ENCODE data around the gene HERPUD1.
A peak's percentile ranks its signal among the peaks of the same experiment; 100 is the strongest.
"Not testable (repeated sequence)": the region's sequence is repeated elsewhere in the genome, so short reads cannot be mapped to it uniquely, and the experiment has no call there.

The HERPUD1 gene

GRCh38 chr16:56983211-56983751, 51.3 kb downstream of the HERPUD1 start:
- no peak for DNase-seq

- DNase-seq: no peak
Observed at GRCh38 chr16:56984639-56985038, 52.7 kb downstream of the HERPUD1 start.

DNA sequence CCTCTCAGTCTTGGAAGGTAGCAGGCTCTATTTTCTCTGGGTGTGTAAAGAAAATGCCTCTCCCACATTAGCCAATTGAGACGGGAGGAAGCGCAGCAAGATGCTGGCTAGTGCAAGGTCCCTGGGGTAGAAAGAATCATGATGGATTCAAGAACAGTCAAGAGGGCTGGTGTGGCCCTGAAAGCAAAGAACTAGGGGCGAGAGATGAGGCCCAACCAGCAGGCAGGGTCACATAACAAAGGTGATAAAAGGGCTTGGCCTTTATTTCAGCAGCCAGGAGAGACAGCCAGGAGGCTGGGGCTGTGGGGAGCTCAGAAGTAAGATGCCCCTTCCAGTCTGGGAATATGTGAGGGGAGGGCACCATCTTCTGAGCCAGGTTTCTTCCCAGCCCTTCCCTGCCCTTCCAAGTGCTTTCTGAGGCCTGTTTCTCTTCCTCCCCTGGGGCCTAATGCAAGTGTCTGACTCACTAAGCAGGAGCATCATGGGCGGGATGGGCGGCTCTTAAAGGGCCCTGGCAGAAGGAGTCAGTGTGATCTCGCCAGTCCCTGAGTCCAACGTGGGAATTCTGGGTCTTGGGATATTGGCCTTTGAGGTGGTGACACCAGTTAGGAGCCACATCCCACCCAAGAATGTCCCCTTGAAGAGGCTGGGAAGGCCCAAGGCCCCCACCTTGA, 53.5 kb downstream of the HERPUD1 start:
- DNase-seq: peak in 1 of 2 experiments; percentile 51

DNA sequence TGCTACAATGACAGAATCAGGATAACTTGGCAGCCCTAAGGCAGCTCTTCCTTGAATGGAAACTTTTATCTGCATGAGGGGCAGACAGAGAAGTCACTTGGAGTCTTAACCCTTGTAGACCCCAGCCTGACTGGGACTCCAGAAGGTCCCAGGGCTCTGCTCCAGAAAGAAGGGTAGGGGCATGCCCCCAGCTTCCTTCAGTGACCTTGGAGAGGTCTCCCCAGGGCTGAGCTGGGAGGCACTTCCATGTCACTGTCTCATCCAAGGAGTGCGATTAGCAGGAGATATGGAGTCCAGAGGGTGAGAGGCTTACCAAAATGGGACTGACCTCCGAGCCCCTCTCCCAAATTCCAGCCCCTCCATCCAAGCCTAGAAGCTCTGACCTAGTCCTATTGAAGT, 54.0 kb downstream of the HERPUD1 start:
- no peak for DNase-seq

- no peak for DNase-seq
Observed at GRCh38 chr16:56986361-56986760, 54.4 kb downstream of the HERPUD1 start.

- DNase-seq: not testable (repeated sequence)
Observed at GRCh38 chr16:56986908-56987307, 55.0 kb downstream of the HERPUD1 start.

DNA sequence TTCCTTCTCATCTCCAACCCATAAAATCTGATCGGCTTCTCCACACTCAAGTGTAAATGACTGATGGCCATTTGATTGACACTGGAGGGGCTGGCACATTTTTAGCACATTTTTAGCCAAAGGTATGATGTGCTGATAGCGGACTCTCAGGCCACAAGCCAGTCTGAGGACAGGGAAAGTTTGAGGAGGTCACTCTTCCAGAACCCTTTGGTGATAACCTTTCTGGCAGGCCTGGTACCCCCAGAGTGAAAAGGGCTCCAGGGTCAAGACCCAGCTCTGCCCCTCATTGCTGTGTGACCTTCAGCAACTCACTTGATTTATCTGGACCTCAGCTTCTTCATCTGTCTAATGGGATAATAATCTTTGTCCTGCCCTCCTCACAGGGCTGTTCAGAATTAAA, 55.8 kb downstream of the HERPUD1 start:
- no peak for DNase-seq

DNA sequence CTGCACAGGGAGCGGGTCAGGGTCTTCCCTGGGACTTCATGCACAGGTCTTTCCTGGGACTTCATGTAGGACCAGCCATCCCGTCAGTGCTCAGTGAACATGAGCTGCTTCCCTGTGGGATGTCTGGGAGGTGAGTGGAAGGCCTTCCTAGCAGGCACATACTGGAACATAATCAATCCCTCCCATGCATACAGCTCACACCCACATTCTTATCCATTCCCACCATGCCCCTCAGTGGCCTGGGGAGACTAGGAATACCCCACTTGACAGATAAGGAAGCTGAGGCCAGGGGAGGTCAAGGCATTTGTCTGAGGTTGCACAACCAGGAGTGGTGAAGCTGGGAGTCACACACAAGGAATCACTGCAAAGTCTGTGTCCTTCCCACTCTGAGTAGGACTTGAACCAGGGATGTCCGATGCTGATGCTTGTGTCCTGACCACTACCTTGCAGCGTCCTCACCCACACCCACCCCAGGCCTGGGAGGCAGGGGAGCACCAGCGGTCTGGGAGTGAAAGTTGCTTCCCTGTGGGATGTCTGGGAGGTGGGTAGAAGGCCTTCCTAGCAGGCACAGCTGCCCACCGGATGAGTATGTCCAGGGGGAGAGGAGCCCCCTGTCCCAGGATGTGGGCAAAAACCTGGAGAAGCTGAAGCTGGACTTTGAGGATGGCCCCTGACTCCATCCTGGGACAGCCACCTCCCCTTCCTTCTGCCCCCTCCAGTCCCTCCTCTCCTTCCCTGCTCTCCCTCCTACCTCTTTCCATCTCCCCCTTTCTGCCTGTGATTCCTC, 56.4 kb downstream of the HERPUD1 start:
- DNase-seq: peak in 1 of 2 experiments; percentile 44

DNA sequence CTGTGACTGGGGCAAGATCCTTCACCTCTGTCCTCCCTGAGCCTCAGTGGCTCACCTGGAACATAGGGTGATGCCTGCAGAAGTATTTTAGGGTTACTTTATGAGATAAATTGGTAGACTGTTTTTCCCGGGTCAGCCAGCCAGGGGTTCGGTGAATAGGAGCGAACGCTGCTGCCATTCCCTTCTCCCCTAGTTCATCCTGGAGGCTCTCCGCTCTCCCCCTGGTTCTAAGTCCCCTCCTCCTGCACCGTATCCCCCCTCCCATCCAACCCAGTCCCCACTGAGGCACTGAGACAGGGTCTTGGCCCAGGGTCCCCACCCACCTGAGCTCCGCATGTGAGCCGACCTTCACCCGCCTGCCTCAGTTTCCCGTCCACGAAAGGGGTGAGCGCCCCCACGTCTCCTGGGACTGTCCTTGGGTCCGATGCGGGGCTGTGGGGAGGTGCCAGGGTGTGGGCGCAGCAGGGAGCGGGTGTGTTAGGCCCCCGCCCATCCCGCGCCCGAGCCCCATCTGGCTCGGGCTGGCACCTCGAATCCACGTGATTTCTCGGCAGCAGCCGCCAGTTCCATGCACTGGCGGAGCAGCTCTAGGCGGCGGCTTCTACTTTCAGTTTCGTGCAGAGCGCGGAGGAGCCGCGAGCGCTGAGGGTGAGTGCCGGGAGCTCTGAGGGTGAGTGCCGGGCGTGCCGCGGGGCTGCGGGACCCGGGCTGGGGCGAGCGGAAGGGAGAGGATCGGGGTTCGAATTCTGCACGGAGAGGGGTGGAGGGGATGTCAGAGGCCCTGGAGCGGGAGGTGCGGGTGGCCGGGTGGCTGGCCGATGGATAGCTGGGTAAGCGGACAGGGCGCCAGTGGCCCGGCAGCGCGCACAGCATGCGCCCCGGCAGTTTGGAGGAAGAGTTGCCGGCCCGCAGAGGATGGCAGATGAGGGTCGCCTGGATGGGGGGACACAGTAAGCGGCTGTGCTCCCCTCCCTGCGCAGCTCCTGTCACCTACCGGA, 57.3 kb downstream of the HERPUD1 start, which contains the start of gene NLRC5:
TSS of gene NLRC5 (plus strand) at position 610 of the 998 bp plus-strand sequence. CDS start 31,156 bp downstream, outside the sequence.
- peak; percentile 93 to 94 for DNase-seq

GRCh38 chr16:56989988-56990387, 58.0 kb downstream of the HERPUD1 start:
- DNase-seq: no peak

DNA sequence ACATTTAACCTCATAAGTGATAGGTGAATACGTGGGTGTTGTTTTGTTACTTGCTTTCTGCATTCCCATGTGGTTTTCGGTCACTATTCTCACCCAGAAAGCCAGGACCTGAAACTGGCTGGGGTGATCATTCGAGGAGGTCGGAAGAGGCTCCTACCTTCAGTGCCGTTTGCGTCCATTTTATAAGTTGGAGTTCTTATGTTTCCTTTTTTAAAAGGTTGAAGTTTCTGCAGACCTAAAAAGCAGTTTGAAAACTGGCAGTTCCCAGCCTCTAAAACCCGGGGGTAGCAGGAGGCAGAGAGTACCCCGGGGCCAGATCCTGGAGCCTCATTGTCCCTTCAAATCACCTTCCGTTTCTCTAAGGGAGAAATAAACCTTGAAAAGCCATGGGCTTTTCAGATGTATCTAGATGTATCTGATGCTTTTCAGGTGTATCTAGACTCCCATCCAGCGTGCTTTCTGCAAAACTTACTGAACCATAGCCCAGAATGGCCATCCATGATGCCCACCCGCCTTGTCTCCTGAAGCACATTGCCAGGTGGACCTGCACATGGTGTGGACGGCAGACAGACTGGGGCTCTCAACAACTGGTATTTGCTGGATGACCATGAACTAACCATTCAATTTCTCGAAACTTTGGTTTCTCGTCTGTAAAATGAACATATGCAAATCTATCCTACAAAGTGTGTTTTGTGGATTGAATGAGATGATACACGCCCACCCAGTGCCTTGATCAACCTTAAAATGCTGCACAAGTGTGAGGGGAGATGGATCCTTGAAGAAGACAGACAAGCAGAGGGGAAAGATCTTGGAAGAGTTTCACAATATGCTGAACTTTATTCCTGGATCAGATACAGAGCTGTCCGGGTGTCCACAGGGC, 58.7 kb downstream of the HERPUD1 start:
- peak; percentile 55 to 56 for DNase-seq

GRCh38 chr16:56992431-56992830, 60.5 kb downstream of the HERPUD1 start:
- DNase-seq: not testable (repeated sequence)

- DNase-seq: no peak
Observed at GRCh38 chr16:56993204-56993603, 61.3 kb downstream of the HERPUD1 start.

DNA sequence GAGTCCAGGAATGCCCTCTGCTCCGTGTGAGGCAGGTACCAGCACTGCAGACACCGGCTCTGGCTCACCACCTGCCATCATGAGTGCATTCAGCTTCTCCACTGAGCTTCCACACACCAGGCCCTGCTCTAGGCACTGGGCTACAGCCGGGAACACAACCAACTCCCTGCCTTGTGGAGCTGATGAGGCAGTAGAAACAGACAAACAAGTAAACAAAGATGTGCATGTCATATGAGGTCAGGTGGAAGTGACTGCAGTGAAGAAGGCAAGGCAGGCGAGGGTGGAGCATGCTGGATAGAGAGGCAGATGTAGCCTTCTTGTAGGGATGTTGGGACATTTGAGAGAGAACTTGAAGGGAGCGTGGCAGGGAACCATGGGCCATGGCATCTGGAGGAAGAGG, 62.4 kb downstream of the HERPUD1 start:
- no peak for DNase-seq
